ENCODE results near the gene LMNA. TPM values are rescaled to one million over a fixed set of nuclear protein-coding genes. Genes with fewer than 3 reads are reported as not detected.
A peak's percentile ranks its signal among the peaks of the same experiment; 100 is the strongest.

Gene LMNA
- polyA plus RNA-seq, 3 donors = 16.5 to 45.5 (median 24.7) TPM

GRCh38 chr1:156113282-156113950, 1.1 kb upstream of the LMNA start:
- peaks cover 28% of the 10 kb centered on the region for H3K4me1 Mint-ChIP-seq
- Histone ChIP-seq H3K9ac (ENCODE audit: insufficient read depth, low read length, poor library complexity, severe bottlenecking) (no peak overlapping the region), H3K4me3 (replicated peaks in 1 of 3; ENCODE audit: low read depth in 2 of 3, low read length in 3 of 3) (no peak overlapping the region), H3K4me2 (replicated peaks; ENCODE audit: extremely low read depth, low read length, poor library complexity, severe bottlenecking) (no peak overlapping the region), H2AFZ (ENCODE audit: insufficient read depth, low read depth, low read length, poor library complexity, severe bottlenecking) (no peak overlapping the region), H4K20me1 (ENCODE audit: insufficient read depth, low read length) (peaks cover 25% of the 10 kb centered on the region), H3K36me3 (replicated peaks in 1 of 2; ENCODE audit: control insufficient read depth in 1 of 2, insufficient read depth in 2 of 2, low read length in 2 of 2) (no peaks in the 10 kb centered on the region), H3K4me1 (ENCODE audit: control insufficient read depth in 1 of 2, insufficient read depth in 2 of 2, low read length in 2 of 2) (peaks cover 23 to 28% of the 10 kb centered on the region in 2 donors), H3K27me3 (ENCODE audit: control insufficient read depth in 2 of 2, insufficient read depth in 2 of 2, low read length in 2 of 2) (peaks cover 81 to 100% of the 10 kb centered on the region in 2 donors), H3K9me3 (replicated peaks in 1 of 2; ENCODE audit: control insufficient read depth in 1 of 2, insufficient read depth in 1 of 2, low read length in 2 of 2) (peaks cover 0 to 24% of the 10 kb centered on the region in 2 donors), H3K79me2 (ENCODE audit: insufficient read depth, low read length) (no peaks in the 10 kb centered on the region), H3K27ac (ENCODE audit: low read depth in 1 of 2, low read length in 2 of 2) (no peak overlapping the region)
- peaks cover 97 to 100% (median 98%) of the 10 kb centered on the region in 3 donors for H3K27me3 Mint-ChIP-seq (ENCODE audit: low read depth in 3 of 3)
- H3K9me3 Mint-ChIP-seq = peaks cover 0 to 37% (median 17%) of the 10 kb centered on the region in 7 donors
- intact Hi-C loops (cut with micrococcal nuclease) = no loop called here
- H3K4me3 Mint-ChIP-seq = peak overlapping the region; percentile 72 to 95
- no peak for TF ChIP-seq CTCF (IDR thresholded peaks at IDR 0.05)
- WGBS (ENCODE audit: insufficient coverage) = 86% methylated on average over 3 of the region's 4 CpGs
- H3K36me3 Mint-ChIP-seq = peaks cover 8 to 20% of the 10 kb centered on the region in 2 donors
- no peak for DNase-seq
- H3K27ac Mint-ChIP-seq = peak overlapping the region; percentile 62 to 94 (median 89)

- peaks cover 39% of the 10 kb centered on the region for H3K4me1 Mint-ChIP-seq
These were observed 505 bp downstream of the LMNA start for GRCh38 chr1:156114919-156115513.

More at GRCh38 chr1:156114919-156115513, 505 bp downstream of the LMNA start:
- Histone ChIP-seq H3K27me3 (ENCODE audit: control insufficient read depth in 2 of 2, insufficient read depth in 2 of 2, low read length in 2 of 2) (peaks cover 70 to 94% of the 10 kb centered on the region in 2 donors), H2AFZ (ENCODE audit: insufficient read depth, low read depth, low read length, poor library complexity, severe bottlenecking) (no peak overlapping the region), H3K9me3 (replicated peaks in 1 of 2; ENCODE audit: control insufficient read depth in 1 of 2, insufficient read depth in 1 of 2, low read length in 2 of 2) (peaks cover 0 to 25% of the 10 kb centered on the region in 2 donors), H3K79me2 (ENCODE audit: insufficient read depth, low read length) (no peaks in the 10 kb centered on the region), H3K4me1 (ENCODE audit: control insufficient read depth in 1 of 2, insufficient read depth in 2 of 2, low read length in 2 of 2) (peaks cover 31 to 37% of the 10 kb centered on the region in 2 donors), H3K27ac (ENCODE audit: low read depth in 1 of 2, low read length in 2 of 2) (peak overlapping the region in 1 of 2 donors; percentile 68), H3K36me3 (replicated peaks in 1 of 2; ENCODE audit: control insufficient read depth in 1 of 2, insufficient read depth in 2 of 2, low read length in 2 of 2) (no peaks in the 10 kb centered on the region), H3K4me2 (replicated peaks; ENCODE audit: extremely low read depth, low read length, poor library complexity, severe bottlenecking) (peak overlapping the region; percentile 61), H3K9ac (ENCODE audit: insufficient read depth, low read length, poor library complexity, severe bottlenecking) (peak overlapping the region; percentile 78), H4K20me1 (ENCODE audit: insufficient read depth, low read length) (peaks cover 32% of the 10 kb centered on the region), H3K4me3 (replicated peaks in 1 of 3; ENCODE audit: low read depth in 2 of 3, low read length in 3 of 3) (peak overlapping the region; percentile 60 to 78 (median 71))
- peak overlapping the region; percentile 64 to 94 (median 88) for H3K27ac Mint-ChIP-seq
- peaks cover 0 to 40% (median 16%) of the 10 kb centered on the region in 7 donors for H3K9me3 Mint-ChIP-seq
- peaks cover 96 to 99% (median 97%) of the 10 kb centered on the region in 3 donors for H3K27me3 Mint-ChIP-seq (ENCODE audit: low read depth in 3 of 3)
- intact Hi-C loops (cut with micrococcal nuclease) = loop anchor here in 1 of 2 donors (1.0 kb wide), 1 partner anchor 9 kb away; no protein-coding TSS in a partner anchor
- H3K4me3 Mint-ChIP-seq = peak overlapping the region; percentile 89 to 95
- no peak for TF ChIP-seq CTCF (IDR thresholded peaks at IDR 0.05)
- WGBS (ENCODE audit: insufficient coverage) = under 1% methylated on average over 48 of the region's 49 CpGs
- DNase-seq = peak in 1 of 3 donors; percentile 37
- peaks cover 9 to 22% of the 10 kb centered on the region in 2 donors for H3K36me3 Mint-ChIP-seq

All from CD14-positive monocyte (primary cell).